ENCODE data around the gene MCM5.
"Not testable (repeated sequence)": the region's sequence is repeated elsewhere in the genome, so short reads cannot be mapped to it uniquely, and the experiment has no call there.

Gene MCM5

DNA sequence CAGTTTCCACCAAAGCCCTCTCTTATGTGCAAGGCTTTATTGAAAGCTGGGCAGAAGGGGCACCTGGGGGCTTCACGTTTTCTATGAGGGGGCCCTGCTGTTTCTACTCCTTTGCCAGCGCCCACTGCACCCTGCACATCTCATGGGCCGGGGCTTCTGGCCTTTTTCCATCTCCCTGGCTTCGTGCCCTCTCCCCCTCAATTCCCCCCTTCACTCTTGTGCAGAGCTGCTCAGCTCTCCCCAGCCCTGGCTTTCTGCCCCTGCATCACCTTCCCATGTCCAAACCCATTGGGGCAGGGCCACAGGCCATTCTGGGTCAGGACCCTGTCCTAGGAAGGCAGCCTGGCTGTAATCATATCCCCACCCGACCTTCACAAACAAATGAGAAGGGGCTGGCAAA is 36.5 kb downstream of the MCM5 start:
- no peaks in the 10 kb centered on the region for H3K27me3 ChIP-seq
- TF ChIP-seq, protein P1, sequence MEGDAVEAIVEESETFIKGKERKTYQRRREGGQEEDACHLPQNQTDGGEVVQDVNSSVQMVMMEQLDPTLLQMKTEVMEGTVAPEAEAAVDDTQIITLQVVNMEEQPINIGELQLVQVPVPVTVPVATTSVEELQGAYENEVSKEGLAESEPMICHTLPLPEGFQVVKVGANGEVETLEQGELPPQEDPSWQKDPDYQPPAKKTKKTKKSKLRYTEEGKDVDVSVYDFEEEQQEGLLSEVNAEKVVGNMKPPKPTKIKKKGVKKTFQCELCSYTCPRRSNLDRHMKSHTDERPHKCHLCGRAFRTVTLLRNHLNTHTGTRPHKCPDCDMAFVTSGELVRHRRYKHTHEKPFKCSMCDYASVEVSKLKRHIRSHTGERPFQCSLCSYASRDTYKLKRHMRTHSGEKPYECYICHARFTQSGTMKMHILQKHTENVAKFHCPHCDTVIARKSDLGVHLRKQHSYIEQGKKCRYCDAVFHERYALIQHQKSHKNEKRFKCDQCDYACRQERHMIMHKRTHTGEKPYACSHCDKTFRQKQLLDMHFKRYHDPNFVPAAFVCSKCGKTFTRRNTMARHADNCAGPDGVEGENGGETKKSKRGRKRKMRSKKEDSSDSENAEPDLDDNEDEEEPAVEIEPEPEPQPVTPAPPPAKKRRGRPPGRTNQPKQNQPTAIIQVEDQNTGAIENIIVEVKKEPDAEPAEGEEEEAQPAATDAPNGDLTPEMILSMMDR (IDR thresholded peaks at IDR 0.05), result no peak
- no peak overlapping the region for H3K27ac ChIP-seq
- no peak overlapping the region for H3K4me3 ChIP-seq (ENCODE audit: low read depth in 1 of 2, low read length in 1 of 2)
- H3K36me3 ChIP-seq, result peaks cover 26% of the 10 kb centered on the region
- no peaks in the 10 kb centered on the region for H3K9me3 ChIP-seq
- no peaks in the 10 kb centered on the region for H3K4me1 ChIP-seq (ENCODE audit: control insufficient read depth in 1 of 2, insufficient read depth in 1 of 2, low read depth in 1 of 2, low read length in 1 of 2)

GRCh38 chr22:35437049-35437448 is 37.1 kb downstream of the MCM5 start:
- no peaks in the 10 kb centered on the region for H3K4me1 ChIP-seq (ENCODE audit: control insufficient read depth in 1 of 2, insufficient read depth in 1 of 2, low read depth in 1 of 2, low read length in 1 of 2)
- H3K27ac ChIP-seq, result no peak overlapping the region
- TF ChIP-seq, protein P1 (IDR thresholded peaks at IDR 0.05), result no peak
- no peaks in the 10 kb centered on the region for H3K9me3 ChIP-seq
- H3K4me3 ChIP-seq (ENCODE audit: low read depth in 1 of 2, low read length in 1 of 2), result no peak overlapping the region
- peaks cover 21% of the 10 kb centered on the region for H3K36me3 ChIP-seq
- H3K27me3 ChIP-seq, result no peaks in the 10 kb centered on the region

DNA sequence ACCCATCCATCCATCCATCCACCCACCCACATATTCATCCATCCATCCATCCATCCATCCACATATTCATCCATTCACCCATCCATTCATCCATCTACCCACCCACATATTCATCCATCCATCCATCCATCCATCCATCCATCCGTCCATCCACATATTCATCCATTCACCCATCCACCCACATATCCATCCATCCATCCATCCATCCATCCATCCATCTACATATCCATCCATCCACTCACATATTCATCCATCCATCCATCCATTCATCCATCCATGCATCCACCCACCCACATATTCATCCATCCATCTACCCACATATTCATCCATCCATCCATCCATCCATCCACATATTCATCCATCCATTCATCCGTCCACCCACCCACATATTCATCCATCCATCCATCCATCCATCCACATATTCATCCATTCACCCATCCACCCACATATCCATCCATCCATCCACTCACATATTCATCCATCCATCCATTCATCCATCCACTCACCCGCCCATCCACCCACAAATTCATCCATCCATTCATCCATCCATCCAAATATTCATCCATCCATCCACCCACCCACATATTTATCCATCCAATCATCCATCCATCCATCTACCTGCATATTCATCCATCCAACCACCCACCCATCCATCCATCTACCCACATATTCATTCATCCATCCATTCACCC is 38.9 kb downstream of the MCM5 start:
- H3K36me3 ChIP-seq, result peaks cover 12% of the 10 kb centered on the region
- not testable (repeated sequence) for H3K4me1 ChIP-seq (ENCODE audit: control insufficient read depth in 1 of 2, insufficient read depth in 1 of 2, low read depth in 1 of 2, low read length in 1 of 2); H3K27ac ChIP-seq; H3K27me3 ChIP-seq; H3K9me3 ChIP-seq; H3K4me3 ChIP-seq (ENCODE audit: low read depth in 1 of 2, low read length in 1 of 2)

GRCh38 chr22:35439365-35439717 is 39.4 kb downstream of the MCM5 start:
- Histone ChIP-seq H3K4me1 (ENCODE audit: control insufficient read depth in 1 of 2, insufficient read depth in 1 of 2, low read depth in 1 of 2, low read length in 1 of 2) (no peaks in the 10 kb centered on the region), H3K36me3 (peaks cover 8% of the 10 kb centered on the region), H3K4me3 (ENCODE audit: low read depth in 1 of 2, low read length in 1 of 2) (no peak overlapping the region), H3K27ac (no peak overlapping the region), H3K9me3 (no peaks in the 10 kb centered on the region), H3K27me3 (no peaks in the 10 kb centered on the region)
- TF ChIP-seq, protein P1 (IDR thresholded peaks at IDR 0.05), result no peak

- Histone ChIP-seq H3K4me1 (ENCODE audit: control insufficient read depth in 1 of 2, insufficient read depth in 1 of 2, low read depth in 1 of 2, low read length in 1 of 2) (no peaks in the 10 kb centered on the region), H3K27ac (no peak overlapping the region), H3K36me3 (peaks cover 4% of the 10 kb centered on the region), H3K9me3 (no peaks in the 10 kb centered on the region), H3K4me3 (ENCODE audit: low read depth in 1 of 2, low read length in 1 of 2) (no peak overlapping the region), H3K27me3 (no peaks in the 10 kb centered on the region)
- TF ChIP-seq, protein P1 (IDR thresholded peaks at IDR 0.05), result no peak
These were observed 40.2 kb downstream of the MCM5 start for GRCh38 chr22:35440129-35440528.

DNA sequence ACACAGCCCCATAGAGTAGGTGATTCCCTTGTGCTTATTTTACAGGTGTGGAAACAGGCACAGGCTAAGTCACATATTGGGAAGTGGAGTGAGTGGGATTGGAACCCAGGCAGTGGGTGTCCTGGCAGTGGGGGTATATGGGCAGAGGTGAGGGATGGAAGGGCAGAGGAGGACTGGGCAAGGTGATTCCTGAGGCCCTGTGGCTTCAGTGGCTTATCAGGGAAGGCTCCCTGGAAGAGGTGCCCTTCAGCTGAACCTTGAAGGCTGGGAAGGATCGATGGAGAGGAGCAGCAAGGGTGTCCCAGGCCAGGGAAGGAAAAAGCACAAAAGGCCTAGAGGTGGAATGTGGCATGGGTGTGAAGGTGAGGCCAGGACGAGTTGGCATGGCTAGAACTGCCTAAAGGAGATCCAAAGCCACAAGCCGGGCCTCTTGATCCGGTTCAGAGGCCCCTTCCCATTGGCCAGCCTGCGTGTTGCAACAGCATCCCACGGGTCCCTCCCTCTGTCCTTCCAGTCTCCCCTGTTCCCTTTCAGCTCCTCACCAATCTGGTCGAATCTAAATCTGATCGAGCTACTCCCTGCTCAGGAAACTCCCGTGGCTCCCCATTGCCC is 41.7 kb downstream of the MCM5 start:
- no peaks in the 10 kb centered on the region for H3K9me3 ChIP-seq
- no peak overlapping the region for H3K27ac ChIP-seq
- TF ChIP-seq, protein P1 (IDR thresholded peaks at IDR 0.05), result no peak

More for the DNA sequence above, 41.7 kb downstream of the MCM5 start:
- Histone ChIP-seq H3K27me3 (no peaks in the 10 kb centered on the region), H3K36me3 (peaks cover 8% of the 10 kb centered on the region), H3K4me3 (ENCODE audit: low read depth in 1 of 2, low read length in 1 of 2) (no peak overlapping the region), H3K4me1 (ENCODE audit: control insufficient read depth in 1 of 2, insufficient read depth in 1 of 2, low read depth in 1 of 2, low read length in 1 of 2) (no peaks in the 10 kb centered on the region)
